ENCODE results near the gene PREX1.
A peak's percentile ranks its signal among the peaks of the same experiment; 100 is the strongest.

Gene PREX1

GRCh38 chr20:48720256-48720985, 107.4 kb downstream of the PREX1 start:
- Mint-ChIP-seq H3K27ac (peak overlapping the region; percentile 82), H3K4me1 (ENCODE audit: low read depth) (peaks cover 99% of the 10 kb centered on the region), H3K4me3 (peak overlapping the region; percentile 67), H3K36me3 (ENCODE audit: low read depth) (peaks cover 75% of the 10 kb centered on the region), H3K9me3 (no peaks in the 10 kb centered on the region), H3K27me3 (no peaks in the 10 kb centered on the region)

- Mint-ChIP-seq H3K4me3 (peak overlapping the region; percentile 67), H3K27ac (peak overlapping the region; percentile 82), H3K27me3 (no peaks in the 10 kb centered on the region), H3K36me3 (ENCODE audit: low read depth) (peaks cover 75% of the 10 kb centered on the region), H3K9me3 (no peaks in the 10 kb centered on the region), H3K4me1 (ENCODE audit: low read depth) (peaks cover 100% of the 10 kb centered on the region)
Observed at GRCh38 chr20:48719598-48720255, 108.1 kb downstream of the PREX1 start.

- H3K4me3 Mint-ChIP-seq = peak overlapping the region; percentile 67
- H3K4me1 Mint-ChIP-seq (ENCODE audit: low read depth) = peaks cover 100% of the 10 kb centered on the region
- H3K27ac Mint-ChIP-seq = peak overlapping the region; percentile 82
- H3K9me3 Mint-ChIP-seq = no peaks in the 10 kb centered on the region
- H3K27me3 Mint-ChIP-seq = no peaks in the 10 kb centered on the region
- H3K36me3 Mint-ChIP-seq (ENCODE audit: low read depth) = peaks cover 75% of the 10 kb centered on the region
Observed at GRCh38 chr20:48718786-48719578, 108.8 kb downstream of the PREX1 start.

- H3K9me3 Mint-ChIP-seq = no peaks in the 10 kb centered on the region
- H3K36me3 Mint-ChIP-seq (ENCODE audit: low read depth) = peaks cover 77% of the 10 kb centered on the region
- peaks cover 91% of the 10 kb centered on the region for H3K4me1 Mint-ChIP-seq (ENCODE audit: low read depth)
- peak overlapping the region; percentile 99 for H3K27ac Mint-ChIP-seq
- H3K4me3 Mint-ChIP-seq = peak overlapping the region; percentile 24
- no peaks in the 10 kb centered on the region for H3K27me3 Mint-ChIP-seq
Observed at GRCh38 chr20:48717680-48718223, 110.0 kb downstream of the PREX1 start.

GRCh38 chr20:48717095-48717672, 110.6 kb downstream of the PREX1 start:
- Mint-ChIP-seq H3K4me3 (peak overlapping the region; percentile 73), H3K4me1 (ENCODE audit: low read depth) (peaks cover 91% of the 10 kb centered on the region), H3K36me3 (ENCODE audit: low read depth) (peaks cover 77% of the 10 kb centered on the region), H3K27me3 (no peaks in the 10 kb centered on the region), H3K9me3 (no peaks in the 10 kb centered on the region), H3K27ac (peak overlapping the region; percentile 99)

- peaks cover 90% of the 10 kb centered on the region for H3K4me1 Mint-ChIP-seq (ENCODE audit: low read depth)
Observed at GRCh38 chr20:48716541-48716940, 111.3 kb downstream of the PREX1 start.

GRCh38 chr20:48716086-48716485, 111.7 kb downstream of the PREX1 start:
- Mint-ChIP-seq H3K27me3 (no peaks in the 10 kb centered on the region), H3K9me3 (no peaks in the 10 kb centered on the region), H3K4me1 (ENCODE audit: low read depth) (peaks cover 85% of the 10 kb centered on the region), H3K36me3 (ENCODE audit: low read depth) (peaks cover 69% of the 10 kb centered on the region), H3K27ac (peak overlapping the region; percentile 99), H3K4me3 (peak overlapping the region; percentile 73)

More at GRCh38 chr20:48716541-48716940, 111.3 kb downstream of the PREX1 start:
- Mint-ChIP-seq H3K4me3 (peak overlapping the region; percentile 73), H3K27me3 (no peaks in the 10 kb centered on the region), H3K36me3 (ENCODE audit: low read depth) (peaks cover 74% of the 10 kb centered on the region), H3K9me3 (no peaks in the 10 kb centered on the region), H3K27ac (peak overlapping the region; percentile 99)

GRCh38 chr20:48714764-48715163, 113.0 kb downstream of the PREX1 start:
- Mint-ChIP-seq H3K27me3 (no peaks in the 10 kb centered on the region), H3K27ac (no peak overlapping the region), H3K4me1 (ENCODE audit: low read depth) (peaks cover 80% of the 10 kb centered on the region), H3K4me3 (no peak overlapping the region), H3K9me3 (no peaks in the 10 kb centered on the region), H3K36me3 (ENCODE audit: low read depth) (peaks cover 56% of the 10 kb centered on the region)

- Mint-ChIP-seq H3K36me3 (ENCODE audit: low read depth) (peaks cover 48% of the 10 kb centered on the region), H3K27ac (peak overlapping the region; percentile 63), H3K4me3 (peak overlapping the region; percentile 13), H3K27me3 (no peaks in the 10 kb centered on the region), H3K9me3 (no peaks in the 10 kb centered on the region), H3K4me1 (ENCODE audit: low read depth) (peaks cover 73% of the 10 kb centered on the region)
Observed at GRCh38 chr20:48711696-48712464, 115.9 kb downstream of the PREX1 start.

GRCh38 chr20:48711044-48711428, 116.8 kb downstream of the PREX1 start:
- H3K27ac Mint-ChIP-seq = no peak overlapping the region
- peaks cover 73% of the 10 kb centered on the region for H3K4me1 Mint-ChIP-seq (ENCODE audit: low read depth)
- H3K9me3 Mint-ChIP-seq = no peaks in the 10 kb centered on the region
- peaks cover 53% of the 10 kb centered on the region for H3K36me3 Mint-ChIP-seq (ENCODE audit: low read depth)
- no peaks in the 10 kb centered on the region for H3K27me3 Mint-ChIP-seq
- no peak overlapping the region for H3K4me3 Mint-ChIP-seq

- no peak overlapping the region for H3K4me3 Mint-ChIP-seq
- no peaks in the 10 kb centered on the region for H3K9me3 Mint-ChIP-seq
- H3K4me1 Mint-ChIP-seq (ENCODE audit: low read depth) = peaks cover 71% of the 10 kb centered on the region
- no peaks in the 10 kb centered on the region for H3K27me3 Mint-ChIP-seq
- H3K27ac Mint-ChIP-seq = peak overlapping the region; percentile 67
- H3K36me3 Mint-ChIP-seq (ENCODE audit: low read depth) = peaks cover 51% of the 10 kb centered on the region
Observed at GRCh38 chr20:48710341-48711043, 117.3 kb downstream of the PREX1 start.

GRCh38 chr20:48709744-48710143, 118.1 kb downstream of the PREX1 start:
- Mint-ChIP-seq H3K4me1 (ENCODE audit: low read depth) (peaks cover 68% of the 10 kb centered on the region), H3K27ac (no peak overlapping the region), H3K36me3 (ENCODE audit: low read depth) (peaks cover 49% of the 10 kb centered on the region)

GRCh38 chr20:48709058-48709691, 118.6 kb downstream of the PREX1 start:
- H3K27ac Mint-ChIP-seq = no peak overlapping the region
- H3K4me1 Mint-ChIP-seq (ENCODE audit: low read depth) = peaks cover 66% of the 10 kb centered on the region
- H3K9me3 Mint-ChIP-seq = no peaks in the 10 kb centered on the region
- no peaks in the 10 kb centered on the region for H3K27me3 Mint-ChIP-seq
- peaks cover 47% of the 10 kb centered on the region for H3K36me3 Mint-ChIP-seq (ENCODE audit: low read depth)
- H3K4me3 Mint-ChIP-seq = no peak overlapping the region

More at GRCh38 chr20:48709744-48710143, 118.1 kb downstream of the PREX1 start:
- Mint-ChIP-seq H3K4me3 (no peak overlapping the region), H3K9me3 (no peaks in the 10 kb centered on the region), H3K27me3 (no peaks in the 10 kb centered on the region)

Data from stimulated activated naive CD8-positive, alpha-beta T cell treated with anti-CD3 and anti-CD28 coated beads, Interleukin-15, Interleukin-2, amounts not matched to agents 100 ng/mL and 50 ng/mL, for 24 hours (primary cell).